ENCODE measurements around the gene SSBP2.

GRCh38 chr5:81605299-81605698 lies 145.6 kb downstream of the SSBP2 start:
- no peak for TF ChIP-seq CTCF (conservative IDR thresholded peaks at IDR 0.05 in 1 of 2, IDR thresholded peaks at IDR 0.05 in 1 of 2; ENCODE audit: low read depth in 1 of 2, low read length in 2 of 2)
- TF ChIP-seq EZH2 (IDR thresholded peaks at IDR 0.05; ENCODE audit: low read length, missing control alignments) = no peak
